GM23338 (cell line): ENCODE measurements around the gene PANK4. TPM values are rescaled to one million over a fixed set of nuclear protein-coding genes. Genes with fewer than 3 reads are reported as not detected.

Experiments used
- ATAC-seq: fragments of 200-7000 bp; cut with Tn5 transposase; 3 replicates; pipeline ENCODE4 v1.9.1; 2020
- DNase-seq: peaks from one replicate; pipeline ENCODE4 v3.0.0-alpha.2; 2015; ENCODE audit warnings: low spot score
- H2AFZ ChIP-seq: fragments of 200-600 bp; sonication (generic); 2 replicates; pipeline ENCODE4 v1.8.0; 2016; ENCODE audit warnings: antibody characterized with exemption, mild to moderate bottlenecking, moderate library complexity
- H3F3A ChIP-seq: fragments of 200-600 bp; sonication (generic); replicated peaks from 2 replicates; pipeline ENCODE4 v1.8.0; 2017; ENCODE audit warnings: antibody characterized with exemption, mixed run types, low read depth
- H3K27ac ChIP-seq: fragments of 200-600 bp; sonication (generic); 2 replicates; pipeline ENCODE4 v1.6.1; 2016; ENCODE audit warnings: low read depth
- H3K27me3 ChIP-seq: fragments of 200-600 bp; sonication (generic); 2 replicates; pipeline ENCODE4 v1.8.0; 2016; ENCODE audit warnings: mild to moderate bottlenecking, mixed run types, moderate library complexity; ENCODE audit not compliant: insufficient read depth
- H3K36me3 ChIP-seq: fragments of 200-600 bp; sonication (generic); 2 replicates; pipeline ENCODE4 v1.8.0; 2016; ENCODE audit warnings: mild to moderate bottlenecking; ENCODE audit not compliant: insufficient read depth
- H3K4me1 ChIP-seq: fragments of 200-600 bp; sonication (generic); 2 replicates; pipeline ENCODE4 v1.8.0; 2016; ENCODE audit warnings: mild to moderate bottlenecking, moderate library complexity; ENCODE audit not compliant: insufficient read depth
- H3K4me2 ChIP-seq: fragments of 200-600 bp; sonication (generic); 2 replicates; pipeline ENCODE4 v1.7.1; 2017; ENCODE audit warnings: mixed run types
- H3K4me3 ChIP-seq: fragments of 200-600 bp; sonication (generic); 2 replicates; pipeline ENCODE4 v1.6.1; 2016; ENCODE audit warnings: mixed run types
- H3K79me2 ChIP-seq: fragments of 200-600 bp; sonication (generic); replicated peaks from 2 replicates; pipeline ENCODE4 v1.8.0; 2017; ENCODE audit warnings: mild to moderate bottlenecking; ENCODE audit not compliant: insufficient read depth
- H3K9me2 ChIP-seq: fragments of 200-600 bp; sonication (generic); 2 replicates; pipeline ENCODE4 v1.8.0; 2017; ENCODE audit not compliant: insufficient read depth
- H4K20me1 ChIP-seq: fragments of 200-600 bp; sonication (generic); replicated peaks from 2 replicates; pipeline ENCODE4 v1.8.0; 2017; ENCODE audit warnings: mild to moderate bottlenecking; ENCODE audit not compliant: insufficient read depth
- H3K27ac Mint-ChIP-seq: 2 replicates; pipeline ENCODE4 v1.8.0; 2020; ENCODE audit warnings: inconsistent platforms, mild to moderate bottlenecking, moderate library complexity, mixed read lengths
- H3K27me3 Mint-ChIP-seq: 3 replicates; pipeline ENCODE4 v1.8.0; 2022; ENCODE audit warnings: low read depth, mild to moderate bottlenecking, moderate library complexity, mixed read lengths, inconsistent platforms; ENCODE audit not compliant: insufficient read depth, poor library complexity
- H3K36me3 Mint-ChIP-seq: 3 replicates; pipeline ENCODE4 v1.8.0; 2021; ENCODE audit warnings: low read depth, mild to moderate bottlenecking, inconsistent platforms, moderate library complexity, mixed read lengths
- H3K4me1 Mint-ChIP-seq: 3 replicates; pipeline ENCODE4 v1.8.0; 2020; ENCODE audit warnings: mild to moderate bottlenecking, inconsistent platforms, mixed read lengths
- H3K4me3 Mint-ChIP-seq: 3 replicates; pipeline ENCODE4 v1.8.0; 2021; ENCODE audit warnings: moderate library complexity, mild to moderate bottlenecking, inconsistent platforms, mixed read lengths
- H3K9me3 Mint-ChIP-seq: 3 replicates; pipeline ENCODE4 v1.8.0; 2020; ENCODE audit warnings: moderate library complexity, mild to moderate bottlenecking, inconsistent platforms, mixed read lengths
- CREB1 ChIP-seq: fragments of 250-450 bp; sonication (Bioruptor Pico); IDR thresholded peaks from 2 replicates; pipeline ENCODE4 v1.5.0; 2020; ENCODE audit warnings: low read depth, mild to moderate bottlenecking, moderate library complexity
- CTCF ChIP-seq, 2 experiments: fragments of 200-600 bp in 1 of 2; sonication (generic) in 1 of 2; conservative IDR thresholded peaks; 2 replicates each; pipeline versions ENCODE4 v1.5.1 to v1.6.1; 2016 to 2017; ENCODE audit warnings: antibody characterized with exemption in 2 of 2, low read depth in 2 of 2, mild to moderate bottlenecking in 2 of 2, moderate library complexity in 1 of 2
- JUNB ChIP-seq: IDR thresholded peaks from one replicate; pipeline ENCODE4 v1.6.1; 2016; ENCODE audit warnings: antibody characterized with exemption; ENCODE audit not compliant: unreplicated experiment
- NANOG ChIP-seq: IDR thresholded peaks from 2 replicates; pipeline ENCODE4 v1.6.1; 2016; ENCODE audit warnings: antibody characterized with exemption, borderline replicate concordance
- POLR2AphosphoS5 ChIP-seq: IDR thresholded peaks from 2 replicates; pipeline ENCODE4 v1.6.1; 2016; ENCODE audit warnings: antibody characterized with exemption, low read depth
- REST ChIP-seq: IDR thresholded peaks from one replicate; pipeline ENCODE4 v1.6.1; 2018; ENCODE audit warnings: antibody characterized with exemption; ENCODE audit not compliant: unreplicated experiment
- STAT1 ChIP-seq: IDR thresholded peaks from one replicate; pipeline ENCODE4 v1.6.1; 2016; ENCODE audit warnings: antibody characterized with exemption; ENCODE audit not compliant: unreplicated experiment
- ZNF331 ChIP-seq: fragments of 250-450 bp; sonication (Bioruptor Pico); IDR thresholded peaks from 2 replicates; pipeline ENCODE4 v1.5.0; 2020; ENCODE audit warnings: low read depth, mild to moderate bottlenecking, moderate library complexity
- ZNF462 ChIP-seq: fragments of 250-450 bp; sonication (Bioruptor Pico); IDR thresholded peaks from 2 replicates; pipeline ENCODE4 v1.5.0; 2020; ENCODE audit warnings: mild to moderate bottlenecking, moderate library complexity
- polyA plus RNA-seq: library from polyadenylated mRNA; unstranded; fragments of >200 nt; fragmentation: Nextera tagmentation; extraction: Ambion mirVana; gene quantifications from 2 replicates; pipeline ENCODE4 v1.2.1, GENCODE V29; 2016
- total RNA-seq: library from RNA; depleted of rRNA; stranded (reverse); fragments of >200 nt; shearing (Covaris generic); gene quantifications from 2 replicates; pipeline ENCODE4 v1.2.3, GENCODE V29; 2014

Gene PANK4
- total and polyA plus RNA-seq, 2 experiments from 2014 or later: 25.8 to 43.7 TPM

- no peaks in the 10 kb centered on the region for H3F3A ChIP-seq
- no peaks in the 10 kb centered on the region for H3K27me3 ChIP-seq
- H2AFZ ChIP-seq: no peak overlapping the region
- H3K27ac ChIP-seq: no peak overlapping the region
- H4K20me1 ChIP-seq: peaks cover 20% of the 10 kb centered on the region
- H3K79me2 ChIP-seq: peaks cover 28% of the 10 kb centered on the region
- peaks cover 1% of the 10 kb centered on the region for H3K27me3 Mint-ChIP-seq
- no peaks in the 10 kb centered on the region for H3K9me3 Mint-ChIP-seq
- no peak for TF ChIP-seq STAT1
- TF ChIP-seq CREB1 (CRISPR knock-in tag): no peak
- no peak for TF ChIP-seq ZNF462 (CRISPR knock-in tag)
- TF ChIP-seq CTCF (conservative IDR thresholded peaks at IDR 0.05; ENCODE audit: low read depth in 2 of 2): no peak
- TF ChIP-seq POLR2AphosphoS5: no peak
- TF ChIP-seq NANOG: no peak
- TF ChIP-seq ZNF331: no peak
- no peak for TF ChIP-seq REST
- no peak for TF ChIP-seq JUNB
- ATAC-seq (no peak), DNase-seq (no peak)
- H3K4me3 Mint-ChIP-seq: no peak overlapping the region
- H3K36me3 Mint-ChIP-seq: peaks cover 32% of the 10 kb centered on the region
- H3K4me3 ChIP-seq: no peak overlapping the region
- no peak overlapping the region for H3K4me2 ChIP-seq
- no peak overlapping the region for H3K27ac Mint-ChIP-seq
- H3K36me3 ChIP-seq: peaks cover 5% of the 10 kb centered on the region; the same call in 1 of the 2 replicates
- H3K9me2 ChIP-seq: no peaks in the 10 kb centered on the region
- 0 out of 2 replicates have a peak, but pooled peaks cover 4% of the 10 kb centered on the region for H3K4me1 ChIP-seq
- peaks cover 9% of the 10 kb centered on the region for H3K4me1 Mint-ChIP-seq
These were observed 7.2 kb downstream of the PANK4 start for GRCh38 chr1:2519029-2519685.
